ENCODE results near the gene VMP1. TPM values are rescaled to one million over a fixed set of nuclear protein-coding genes. Genes with fewer than 3 reads are reported as not detected.

The VMP1 gene
- total RNA-seq: 115 and 119 TPM in 2 replicates

GRCh38 chr17:59707149-59707970 is at the start of gene VMP1, which contains the start of gene PTRH2:
VMP1 (plus strand) TSS chr17:59707654; CDS start chr17:59731447, 23,793 bp downstream.
PTRH2 (minus strand) TSS chr17:59707430; CDS start chr17:59697978, 9,452 bp downstream.

Other genes starting within 250 kb of the VMP1 start
- gene DHX40, start 142.0 kb upstream of the VMP1 start, total RNA-seq: 29.8 and 30.7 TPM in 2 replicates
- 369 and 394 TPM in 2 replicates for gene CLTC, start 87.8 kb upstream of the VMP1 start, total RNA-seq
- gene PTRH2, start 224 bp upstream of the VMP1 start, total RNA-seq: 47.5 and 58.7 TPM in 2 replicates
- gene TUBD1, start 185.3 kb downstream of the VMP1 start, total RNA-seq: 4.1 and 8.2 TPM in 2 replicates
- gene RPS6KB1, start 185.5 kb downstream of the VMP1 start, total RNA-seq: 14.2 and 14.5 TPM in 2 replicates

Measured in mammary microvascular endothelial cell (primary cell).